Upper lobe of left lung (tissue), 6 donors: ENCODE data around the gene TRMT61A. TPM values are rescaled to one million over a fixed set of nuclear protein-coding genes. Genes with fewer than 3 reads are reported as not detected.

Experiments
- ATAC-seq, 2 donors: fragments of 200-7000 bp; cut with Tn5 transposase; one replicate each; pipeline ENCODE4 v1.9.1; 2022; ENCODE audit warnings: mild to moderate bottlenecking in 2 of 2, moderate library complexity in 2 of 2; ENCODE audit not compliant: low FRiP score in 2 of 2
- DNase-seq, 2 donors: peaks; one replicate each; pipeline ENCODE4 v3.0.0-alpha.2; 2019 to 2020
- H3K27ac ChIP-seq, 4 donors: fragments of 200-600 bp; sonication (generic); one replicate each; pipeline ENCODE4 v1.5.1; 2016 to 2019
- H3K27me3 ChIP-seq, 4 donors: fragments of 200-600 bp; sonication (generic); one replicate each; pipeline ENCODE4 v1.5.1; 2017 to 2019
- H3K36me3 ChIP-seq, 4 donors: fragments of 200-600 bp; sonication (generic); one replicate each; pipeline ENCODE4 v1.5.1; 2016 to 2019
- H3K4me1 ChIP-seq, 4 donors: fragments of 200-600 bp; sonication (generic); one replicate each; pipeline ENCODE4 v1.5.1; 2018 to 2019
- H3K4me3 ChIP-seq, 4 donors: fragments of 200-600 bp; sonication (generic); one replicate each; pipeline ENCODE4 v1.5.1; 2017 to 2019; ENCODE audit warnings: mild to moderate bottlenecking in 2 of 4, moderate library complexity in 1 of 4
- H3K9me3 ChIP-seq, 4 donors: fragments of 200-600 bp; sonication (generic); one replicate each; pipeline ENCODE4 v1.5.1; 2018 to 2019
- EP300 ChIP-seq, 4 donors: sonication (generic); formaldehyde crosslinking; IDR thresholded peaks; one replicate each; pipeline ENCODE4 v1.5.1; 2017; ENCODE audit warnings: antibody characterized with exemption in 4 of 4, control low read depth in 2 of 4
- POLR2A ChIP-seq, 4 donors: fragments of 450-650 bp; IDR thresholded peaks; one replicate each; pipeline ENCODE4 v1.5.1; 2016 to 2017; ENCODE audit warnings: antibody characterized with exemption in 4 of 4, mild to moderate bottlenecking in 2 of 4
- POLR2AphosphoS5 ChIP-seq, 2 donors: sonication (generic); formaldehyde crosslinking; IDR thresholded peaks; one replicate each; pipeline ENCODE4 v1.5.1; 2017; ENCODE audit warnings: antibody characterized with exemption in 2 of 2
- WGBS, 2 donors: methylation state at CpG; one replicate each; pipeline ENCODE4 v1.1.5; 2017 to 2018; 5-methylcytosine and 5-hydroxymethylcytosine counted together
- total RNA-seq, 6 donors: library from RNA; depleted of rRNA in 4 of 6; stranded (reverse); fragments of >200 nt in 4 of 6; gene quantifications; one replicate each; pipeline versions ENCODE4 v1.1.0 to v1.2.1, GENCODE V29; 2016 to 2021
- TF ChIP-seq, protein P1 (sequence below), 6 experiments: fragments of 450-650 bp in 4 of 6; fragments of 200-600 bp in 2 of 6; sonication (generic) in 2 of 6; IDR thresholded peaks; one replicate each; pipeline ENCODE4 v1.5.1; 2016 to 2019; ENCODE audit warnings: antibody characterized with exemption in 6 of 6
- donor health status: DM: no; HTN: no; CAD: no; lungs with moderate emphysema.
- donor health status: DM: no; HTN: yes; CAD: no; lungs with severe emphysema.

The TRMT61A gene
- total RNA-seq, 6 donors from 2014 or later = 6.7 to 25.1 (median 15.0) TPM

DNA sequence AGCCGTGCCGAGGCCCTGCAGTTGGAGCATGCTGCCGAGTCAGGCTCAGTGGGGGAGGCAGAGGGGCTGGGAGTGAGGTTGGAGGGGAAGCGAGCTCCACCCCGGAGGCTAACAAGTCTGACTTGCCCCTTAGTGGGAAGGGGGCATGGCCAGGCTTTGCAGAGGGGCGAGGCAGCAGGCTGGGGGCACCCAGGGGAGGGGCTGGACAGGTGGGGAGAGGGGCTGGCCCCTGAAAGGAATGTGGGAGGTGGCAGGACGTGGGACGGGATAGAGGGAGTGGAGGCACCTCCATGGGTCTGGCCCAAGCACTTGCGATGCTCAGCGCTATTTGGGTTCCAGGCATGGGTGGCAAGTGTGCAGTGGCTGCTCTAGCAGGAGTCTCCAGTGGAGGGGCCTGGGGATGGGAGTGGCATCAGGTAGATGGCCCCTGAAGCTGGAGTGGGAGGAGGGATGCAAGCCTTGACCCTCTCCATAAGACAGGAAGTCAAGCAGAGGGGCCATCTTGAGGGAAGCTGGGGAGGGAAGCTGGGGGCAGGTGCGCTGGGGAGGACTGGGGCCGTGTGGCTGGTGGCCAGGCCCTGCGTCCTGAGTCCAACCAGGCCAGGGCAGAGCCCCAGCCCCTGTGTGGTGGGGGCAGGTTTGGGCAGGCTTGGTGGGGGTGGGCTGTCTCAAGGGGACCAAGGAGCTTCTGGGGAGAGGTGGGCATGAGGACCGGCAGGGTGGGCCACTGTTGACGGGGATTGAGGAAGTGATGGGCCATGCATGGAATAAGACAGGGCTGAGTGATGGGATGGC lies 2.6 kb downstream of the TRMT61A start:
- no peak overlapping the region for H3K4me3 ChIP-seq
- 91 to 94% methylated on average over 13 to 15 of the region's 15 CpGs for WGBS, 2 donors
- H3K9me3 ChIP-seq = no peaks in the 10 kb centered on the region
- peaks cover 26 to 44% (median 30%) of the 10 kb centered on the region in 4 donors for H3K4me1 ChIP-seq
- TF ChIP-seq, protein P1, sequence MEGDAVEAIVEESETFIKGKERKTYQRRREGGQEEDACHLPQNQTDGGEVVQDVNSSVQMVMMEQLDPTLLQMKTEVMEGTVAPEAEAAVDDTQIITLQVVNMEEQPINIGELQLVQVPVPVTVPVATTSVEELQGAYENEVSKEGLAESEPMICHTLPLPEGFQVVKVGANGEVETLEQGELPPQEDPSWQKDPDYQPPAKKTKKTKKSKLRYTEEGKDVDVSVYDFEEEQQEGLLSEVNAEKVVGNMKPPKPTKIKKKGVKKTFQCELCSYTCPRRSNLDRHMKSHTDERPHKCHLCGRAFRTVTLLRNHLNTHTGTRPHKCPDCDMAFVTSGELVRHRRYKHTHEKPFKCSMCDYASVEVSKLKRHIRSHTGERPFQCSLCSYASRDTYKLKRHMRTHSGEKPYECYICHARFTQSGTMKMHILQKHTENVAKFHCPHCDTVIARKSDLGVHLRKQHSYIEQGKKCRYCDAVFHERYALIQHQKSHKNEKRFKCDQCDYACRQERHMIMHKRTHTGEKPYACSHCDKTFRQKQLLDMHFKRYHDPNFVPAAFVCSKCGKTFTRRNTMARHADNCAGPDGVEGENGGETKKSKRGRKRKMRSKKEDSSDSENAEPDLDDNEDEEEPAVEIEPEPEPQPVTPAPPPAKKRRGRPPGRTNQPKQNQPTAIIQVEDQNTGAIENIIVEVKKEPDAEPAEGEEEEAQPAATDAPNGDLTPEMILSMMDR (IDR thresholded peaks at IDR 0.05) = no peak
- no peak for ATAC-seq
- no peaks in the 10 kb centered on the region for H3K27me3 ChIP-seq
- peaks cover 0 to 41% (median 21%) of the 10 kb centered on the region in 4 donors for H3K36me3 ChIP-seq
- no peak overlapping the region for H3K27ac ChIP-seq
- DNase-seq = no peak

DNA sequence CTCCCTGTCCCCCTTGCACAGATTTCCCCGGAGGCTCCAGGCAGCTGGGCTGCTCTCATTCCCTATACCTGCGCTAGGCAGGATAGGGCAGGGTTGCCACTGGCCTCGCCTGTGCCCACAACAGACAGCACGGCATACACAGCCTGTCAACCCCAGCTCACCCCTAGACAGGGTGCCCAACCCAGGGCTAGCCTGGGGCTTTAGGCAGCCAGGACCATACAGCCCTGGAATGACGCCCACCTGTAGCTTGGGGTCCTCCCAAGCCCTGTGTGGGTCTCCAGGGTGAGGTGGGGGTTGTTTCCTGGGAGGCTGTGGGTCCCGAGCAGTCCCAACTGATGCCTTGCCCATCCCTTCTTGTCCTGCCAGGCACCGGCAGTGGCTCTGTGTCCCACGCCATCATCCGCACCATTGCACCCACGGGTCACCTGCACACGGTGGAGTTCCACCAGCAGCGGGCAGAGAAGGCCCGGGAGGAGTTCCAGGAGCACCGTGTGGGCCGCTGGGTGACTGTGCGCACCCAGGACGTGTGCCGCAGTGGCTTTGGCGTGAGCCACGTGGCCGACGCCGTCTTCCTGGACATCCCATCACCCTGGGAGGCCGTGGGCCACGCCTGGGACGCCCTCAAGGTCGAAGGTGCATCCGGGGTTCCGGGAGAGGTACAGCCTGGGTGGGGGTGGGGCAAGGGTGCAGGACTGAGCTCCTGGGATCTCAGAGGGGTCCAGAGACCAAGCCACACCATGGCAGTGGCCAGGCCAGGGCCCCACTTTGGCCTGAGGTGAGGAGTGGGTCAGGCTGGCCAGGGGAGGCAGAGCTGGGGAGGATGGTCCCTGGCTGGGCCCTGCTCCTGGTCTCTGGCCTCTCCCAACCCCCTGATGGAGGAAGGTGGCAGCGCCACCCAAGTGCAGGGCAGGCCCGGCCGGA lies 3.5 kb downstream of the TRMT61A start:
- peaks cover 0 to 41% (median 21%) of the 10 kb centered on the region in 4 donors for H3K36me3 ChIP-seq
- no peak overlapping the region for H3K4me3 ChIP-seq
- no peak for TF ChIP-seq EP300 (IDR thresholded peaks at IDR 0.05)
- no peak for TF ChIP-seq POLR2AphosphoS5 (IDR thresholded peaks at IDR 0.05)
- DNase-seq (peak in 1 of 2 donors; percentile 81), ATAC-seq (no peak)
- no peak overlapping the region for H3K27ac ChIP-seq
- no peaks in the 10 kb centered on the region for H3K9me3 ChIP-seq
- no peaks in the 10 kb centered on the region for H3K27me3 ChIP-seq
- 92 to 93% methylated on average over 7 to 31 of the region's 32 CpGs for WGBS, 2 donors
- H3K4me1 ChIP-seq = peaks cover 25 to 36% (median 26%) of the 10 kb centered on the region in 4 donors

DNA sequence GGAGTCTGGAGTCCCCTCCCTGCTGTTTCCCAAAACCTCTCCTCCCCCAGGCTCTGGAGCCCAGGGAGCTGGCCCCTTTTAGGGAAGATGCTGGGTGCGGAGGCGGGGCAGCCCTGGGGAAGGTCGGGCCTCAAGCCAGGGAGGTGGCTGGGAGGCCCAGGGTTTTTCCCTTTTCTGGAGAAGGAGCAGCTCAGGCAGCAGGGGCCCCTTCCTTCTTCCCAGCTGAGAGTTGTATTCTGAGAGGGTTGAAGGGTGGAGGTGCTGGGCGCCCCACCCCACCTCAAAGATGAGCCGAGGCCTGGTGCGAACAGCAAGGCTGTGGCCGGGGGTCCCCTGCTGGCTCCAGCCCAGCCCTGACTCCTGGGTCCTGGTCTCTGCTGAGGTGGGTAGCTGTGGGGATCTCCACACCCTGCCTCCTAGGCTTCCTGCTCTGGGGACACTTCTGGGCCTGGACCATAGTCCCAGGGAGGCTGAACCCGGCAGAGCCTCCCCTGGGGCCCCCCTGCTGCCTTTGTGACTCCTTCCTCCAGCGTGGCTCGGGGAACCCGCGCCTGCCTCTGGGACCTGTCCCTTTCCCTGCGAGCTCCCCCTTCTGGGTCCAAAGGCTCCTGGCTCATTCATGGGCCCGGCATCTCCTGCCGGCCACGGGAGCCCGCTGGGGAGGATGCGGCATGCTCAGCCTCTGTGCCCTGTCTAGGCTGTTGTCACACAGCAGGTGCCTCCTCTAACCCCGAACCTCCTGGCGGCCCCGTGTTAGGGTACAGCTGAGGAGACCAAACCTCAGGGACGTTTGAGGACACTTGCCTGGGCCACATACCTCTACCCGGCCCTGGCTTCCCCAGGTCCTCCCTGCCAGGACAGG lies 4.4 kb downstream of the TRMT61A start:
- H3K4me3 ChIP-seq = no peak overlapping the region
- no peaks in the 10 kb centered on the region for H3K27me3 ChIP-seq
- ATAC-seq (no peak), DNase-seq (peak in 1 of 2 donors; percentile 79)
- H3K36me3 ChIP-seq = peaks cover 0 to 41% (median 21%) of the 10 kb centered on the region in 4 donors
- no peak overlapping the region for H3K27ac ChIP-seq
- TF ChIP-seq, protein P1 (IDR thresholded peaks at IDR 0.05) = no peak
- TF ChIP-seq EP300 (IDR thresholded peaks at IDR 0.05) (no peak), POLR2AphosphoS5 (IDR thresholded peaks at IDR 0.05) (no peak), POLR2A (IDR thresholded peaks at IDR 0.05) (no peak)
- no peaks in the 10 kb centered on the region for H3K9me3 ChIP-seq
- WGBS, 2 donors = 82 to 90% methylated on average over 16 to 21 of the region's 23 CpGs
- peaks cover 16 to 27% (median 17%) of the 10 kb centered on the region in 4 donors for H3K4me1 ChIP-seq

DNA sequence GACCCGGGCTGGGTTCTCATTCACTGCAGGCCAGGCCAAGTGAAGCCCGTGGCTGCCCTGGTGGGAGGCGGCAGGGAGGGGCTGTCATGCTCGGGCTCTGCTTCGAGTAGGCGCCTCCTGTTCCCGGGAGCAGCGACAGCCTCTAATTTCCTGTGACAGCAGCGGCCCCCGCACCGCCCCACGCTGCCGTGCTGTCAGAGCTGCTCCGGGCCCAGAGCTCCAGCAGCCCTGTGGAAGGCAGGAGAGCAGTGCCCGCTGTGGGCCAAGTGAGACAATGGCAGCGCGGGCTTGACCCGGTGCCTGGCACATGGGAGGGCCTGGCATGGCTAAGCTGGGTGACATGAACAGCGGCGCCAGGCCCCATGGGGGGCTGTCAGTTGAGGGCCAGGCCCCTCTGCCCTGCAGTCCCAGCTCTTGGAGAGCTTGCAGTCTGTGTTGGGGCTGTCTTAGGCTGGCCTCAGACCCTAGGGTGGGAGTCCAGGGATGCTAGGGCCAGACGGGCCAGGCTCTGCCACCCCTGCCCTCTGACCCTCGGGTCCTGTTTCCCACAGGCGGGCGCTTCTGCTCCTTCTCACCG lies 5.1 kb downstream of the TRMT61A start:
- no peak for TF ChIP-seq POLR2AphosphoS5 (IDR thresholded peaks at IDR 0.05)
- TF ChIP-seq, protein P1 (IDR thresholded peaks at IDR 0.05) = no peak
- TF ChIP-seq EP300 (IDR thresholded peaks at IDR 0.05) = no peak
- TF ChIP-seq POLR2A (IDR thresholded peaks at IDR 0.05) = no peak
- no peak overlapping the region for H3K4me3 ChIP-seq
- H3K36me3 ChIP-seq = peaks cover 0 to 41% (median 21%) of the 10 kb centered on the region in 4 donors
- H3K9me3 ChIP-seq = no peaks in the 10 kb centered on the region
- no peak for ATAC-seq
- WGBS, 2 donors = 73 to 89% methylated on average over 8 to 24 of the region's 25 CpGs
- peaks cover 13 to 28% (median 19%) of the 10 kb centered on the region in 4 donors for H3K4me1 ChIP-seq
- H3K27me3 ChIP-seq = no peaks in the 10 kb centered on the region
- no peak overlapping the region for H3K27ac ChIP-seq
- DNase-seq = peak in 1 of 2 donors; percentile 84
